NCI-H2227 (cell line): Measurements from ENCODE around the gene SYNDIG1.

ENCODE experiments used
- DNase-seq: peaks from one replicate; lab custom pipeline; 2025; ENCODE audit not compliant: unreplicated experiment; lab: John Stamatoyannopoulos, UW

SYNDIG1 gene

GRCh38 chr20:24469116-24469893 lies at the start of gene SYNDIG1:
SYNDIG1 (plus strand) TSS chr20:24469629; CDS start chr20:24543098, 73,469 bp downstream.
- no peak for DNase-seq

- no peak for DNase-seq
These were observed 49.6 kb upstream of the SYNDIG1 start for GRCh38 chr20:24419786-24420185.

GRCh38 chr20:24420567-24420966 lies 48.9 kb upstream of the SYNDIG1 start:
- no peak for DNase-seq

GRCh38 chr20:24421071-24421470 lies 48.4 kb upstream of the SYNDIG1 start:
- no peak for DNase-seq

GRCh38 chr20:24422091-24422760 lies 47.2 kb upstream of the SYNDIG1 start:
- DNase-seq, result no peak

- no peak for DNase-seq
These were observed 45.8 kb upstream of the SYNDIG1 start for GRCh38 chr20:24423390-24424313.

- DNase-seq, result no peak
These were observed 43.8 kb upstream of the SYNDIG1 start for GRCh38 chr20:24425523-24426135.

- DNase-seq, result no peak
These were observed 38.0 kb upstream of the SYNDIG1 start for GRCh38 chr20:24431279-24432045.

- no peak for DNase-seq
These were observed 37.4 kb upstream of the SYNDIG1 start for GRCh38 chr20:24432046-24432442.

- no peak for DNase-seq
These were observed 33.3 kb upstream of the SYNDIG1 start for GRCh38 chr20:24436160-24436559.

- no peak for DNase-seq
These were observed 32.0 kb upstream of the SYNDIG1 start for GRCh38 chr20:24437196-24438082.

- no peak for DNase-seq
These were observed 31.1 kb upstream of the SYNDIG1 start for GRCh38 chr20:24438331-24438730.

GRCh38 chr20:24439737-24440387 lies 29.6 kb upstream of the SYNDIG1 start:
- no peak for DNase-seq

GRCh38 chr20:24441661-24442060 lies 27.8 kb upstream of the SYNDIG1 start:
- no peak for DNase-seq

- no peak for DNase-seq
These were observed 26.5 kb upstream of the SYNDIG1 start for GRCh38 chr20:24442909-24443308.

- DNase-seq, result no peak
These were observed 26.0 kb upstream of the SYNDIG1 start for GRCh38 chr20:24443436-24443835.

GRCh38 chr20:24444526-24445190 lies 24.8 kb upstream of the SYNDIG1 start:
- DNase-seq, result no peak

GRCh38 chr20:24445510-24446170 lies 23.8 kb upstream of the SYNDIG1 start:
- no peak for DNase-seq
